DOHH2 (cell line): ENCODE data around the gene PPP6R3.
"Not testable (repeated sequence)": the region's sequence is repeated elsewhere in the genome, so short reads cannot be mapped to it uniquely, and the experiment has no call there.

Source experiments
- H3F3A ChIP-seq: fragments of 200-600 bp; sonication (generic), shearing (Covaris generic); 2 replicates; pipeline ENCODE4 v1.6.0; 2016; ENCODE audit warnings: antibody characterized with exemption, mild to moderate bottlenecking; ENCODE audit not compliant: control insufficient read depth, insufficient read depth
- H3K27ac ChIP-seq: fragments of 200-600 bp; sonication (generic); 2 replicates; pipeline ENCODE4 v1.5.1; 2014; ENCODE audit warnings: low read depth, mild to moderate bottlenecking, low read length, moderate library complexity
- H3K27me3 ChIP-seq: fragments of 200-600 bp; sonication (generic); 2 replicates; pipeline ENCODE4 v1.6.1; 2014; ENCODE audit warnings: mild to moderate bottlenecking, low read length, mixed read lengths; ENCODE audit not compliant: control insufficient read depth
- H3K36me3 ChIP-seq: fragments of 200-600 bp; sonication (generic); 2 replicates; pipeline ENCODE4 v1.6.1; 2014; ENCODE audit warnings: mild to moderate bottlenecking, low read length, moderate library complexity, mixed read lengths; ENCODE audit not compliant: control insufficient read depth
- H3K4me1 ChIP-seq: fragments of 200-600 bp; sonication (generic); 2 replicates; pipeline ENCODE4 v1.6.1; 2014; ENCODE audit warnings: mild to moderate bottlenecking, low read length, mixed read lengths; ENCODE audit not compliant: control insufficient read depth
- H3K4me2 ChIP-seq: fragments of 200-600 bp; sonication (generic); 2 replicates; pipeline ENCODE4 v1.6.0; 2014; ENCODE audit warnings: mild to moderate bottlenecking, low read length, moderate library complexity
- H3K4me3 ChIP-seq: fragments of 200-600 bp; sonication (generic); 2 replicates; pipeline ENCODE4 v1.5.1; 2014; ENCODE audit warnings: mild to moderate bottlenecking, low read length, mixed read lengths
- H3K79me2 ChIP-seq: fragments of 200-600 bp; sonication (generic); 2 replicates; pipeline ENCODE4 v1.6.1; 2014; ENCODE audit warnings: mild to moderate bottlenecking, low read length, mixed read lengths; ENCODE audit not compliant: control insufficient read depth
- H3K9me2 ChIP-seq: fragments of 200-600 bp; sonication (generic); replicated peaks from 2 replicates; pipeline ENCODE4 v1.6.1; 2014; ENCODE audit warnings: mild to moderate bottlenecking, low read length, mixed read lengths; ENCODE audit not compliant: control insufficient read depth
- H3K9me3 ChIP-seq: fragments of 200-600 bp; sonication (generic); 2 replicates; pipeline ENCODE4 v1.6.1; 2014; ENCODE audit warnings: antibody characterized with exemption, low read length, mixed read lengths; ENCODE audit not compliant: control insufficient read depth, insufficient read depth
- H4K20me1 ChIP-seq: fragments of 200-600 bp; sonication (generic); 2 replicates; pipeline ENCODE4 v1.6.0; 2014; ENCODE audit warnings: low read depth, mild to moderate bottlenecking, antibody characterized with exemption, low read length, moderate library complexity; ENCODE audit not compliant: control insufficient read depth, insufficient read depth
- CTCF ChIP-seq: fragments of 200-600 bp; sonication (generic); IDR thresholded peaks from one replicate; pipeline ENCODE4 v1.5.1; 2014; ENCODE audit warnings: antibody characterized with exemption, mild to moderate bottlenecking, low read depth, low read length; ENCODE audit not compliant: poor library complexity, severe bottlenecking
- EZH2phosphoT487 ChIP-seq: fragments of 200-600 bp; sonication (generic); IDR thresholded peaks from 2 replicates; pipeline ENCODE4 v1.6.1; 2017; ENCODE audit warnings: borderline replicate concordance, mild to moderate bottlenecking, antibody characterized with exemption, low read length, moderate library complexity, mixed read lengths

PPP6R3 gene

GRCh38 chr11:68538025-68538424 is 77.5 kb downstream of the PPP6R3 start:
- H3K27me3 ChIP-seq, result no peaks in the 10 kb centered on the region
- H3K79me2 ChIP-seq, result peaks cover 87% of the 10 kb centered on the region
- H4K20me1 ChIP-seq, result 0 out of 2 replicates have a peak, but pooled peaks cover 4% of the 10 kb centered on the region
- no peaks in the 10 kb centered on the region for H3K9me3 ChIP-seq
- no peaks in the 10 kb centered on the region for H3F3A ChIP-seq
- H3K4me2 ChIP-seq, result no peak overlapping the region
- no peak overlapping the region for H3K27ac ChIP-seq
- no peak overlapping the region for H3K4me3 ChIP-seq
- TF ChIP-seq EZH2phosphoT487, result no peak
- no peak for TF ChIP-seq CTCF
- H3K9me2 ChIP-seq, result no peaks in the 10 kb centered on the region
- no peaks in the 10 kb centered on the region for H3K4me1 ChIP-seq
- H3K36me3 ChIP-seq, result peaks cover 74% of the 10 kb centered on the region

GRCh38 chr11:68539395-68539794 is 78.8 kb downstream of the PPP6R3 start:
- H4K20me1 ChIP-seq, result 0 out of 2 replicates have a peak, but pooled peaks cover 4% of the 10 kb centered on the region
- H3K4me2 ChIP-seq, result no peak overlapping the region
- H3K4me1 ChIP-seq, result no peaks in the 10 kb centered on the region
- no peaks in the 10 kb centered on the region for H3K9me2 ChIP-seq
- no peak overlapping the region for H3K4me3 ChIP-seq
- H3K27me3 ChIP-seq, result no peaks in the 10 kb centered on the region
- no peaks in the 10 kb centered on the region for H3F3A ChIP-seq
- peaks cover 82% of the 10 kb centered on the region for H3K79me2 ChIP-seq
- peaks cover 74% of the 10 kb centered on the region for H3K36me3 ChIP-seq
- no peak overlapping the region for H3K27ac ChIP-seq
- no peaks in the 10 kb centered on the region for H3K9me3 ChIP-seq
- TF ChIP-seq EZH2phosphoT487 (no peak), CTCF (no peak)

DNA sequence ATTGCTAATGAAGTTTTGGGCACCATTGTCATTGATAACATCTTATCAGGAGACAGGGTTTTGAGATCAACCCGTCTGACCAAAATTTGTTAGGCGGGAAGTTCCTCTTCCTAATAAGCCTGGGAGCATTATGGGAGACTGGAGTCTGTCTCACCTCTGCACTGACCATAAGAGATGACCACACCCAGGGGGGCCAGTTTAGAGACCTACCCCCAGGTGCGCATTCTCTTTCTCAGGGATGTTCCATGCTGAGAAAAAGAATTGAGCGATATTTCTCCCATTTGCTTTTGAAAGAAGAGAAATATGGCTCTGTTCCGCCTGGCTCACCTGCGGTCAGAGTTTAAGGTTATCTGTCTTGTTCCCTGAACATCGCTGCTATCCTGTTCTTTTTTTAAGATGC is 80.0 kb downstream of the PPP6R3 start:
- H3K79me2 ChIP-seq, result peaks cover 77% of the 10 kb centered on the region
- not testable (repeated sequence) for H4K20me1 ChIP-seq

GRCh38 chr11:68541116-68541515 is 80.6 kb downstream of the PPP6R3 start:
- H3K9me2 ChIP-seq, result no peaks in the 10 kb centered on the region
- no peaks in the 10 kb centered on the region for H3K27me3 ChIP-seq
- no peaks in the 10 kb centered on the region for H3F3A ChIP-seq
- no peak overlapping the region for H3K27ac ChIP-seq
- no peaks in the 10 kb centered on the region for H3K9me3 ChIP-seq
- H3K4me1 ChIP-seq, result no peaks in the 10 kb centered on the region
- TF ChIP-seq EZH2phosphoT487 (no peak), CTCF (no peak)
- 0 out of 2 replicates have a peak, but pooled peaks cover 4% of the 10 kb centered on the region for H4K20me1 ChIP-seq
- no peak overlapping the region for H3K4me3 ChIP-seq
- H3K79me2 ChIP-seq, result peaks cover 79% of the 10 kb centered on the region
- H3K36me3 ChIP-seq, result peaks cover 85% of the 10 kb centered on the region
- no peak overlapping the region for H3K4me2 ChIP-seq

More for the DNA sequence above, 80.0 kb downstream of the PPP6R3 start:
- H3K4me2 ChIP-seq, H3K4me3 ChIP-seq, H3F3A ChIP-seq, H3K27ac ChIP-seq, H3K9me3 ChIP-seq, H3K27me3 ChIP-seq, H3K4me1 ChIP-seq, H3K9me2 ChIP-seq: not testable (repeated sequence)
- peaks cover 79% of the 10 kb centered on the region for H3K36me3 ChIP-seq
